DMS79 treated with DMSO at 0.1 percent for 48 hours (cell line): ENCODE results near the gene CXorf51A.
"Not testable (repeated sequence)": the region's sequence is repeated elsewhere in the genome, so short reads cannot be mapped to it uniquely, and the experiment has no call there.

Experiments
- DNase-seq: peaks from one replicate; lab custom pipeline; 2025; lab: John Stamatoyannopoulos, UW

Gene CXorf51A

GRCh38 chrX:146814644-146815043 is at the start of gene CXorf51A:
TSS of gene CXorf51A (minus strand) at chrX:146814744. CDS start at chrX:146814723, 21 bp downstream.
- DNase-seq: not testable (repeated sequence)

- DNase-seq: no peak
Observed at GRCh38 chrX:146863566-146863965, 49.0 kb upstream of the CXorf51A start.

DNA sequence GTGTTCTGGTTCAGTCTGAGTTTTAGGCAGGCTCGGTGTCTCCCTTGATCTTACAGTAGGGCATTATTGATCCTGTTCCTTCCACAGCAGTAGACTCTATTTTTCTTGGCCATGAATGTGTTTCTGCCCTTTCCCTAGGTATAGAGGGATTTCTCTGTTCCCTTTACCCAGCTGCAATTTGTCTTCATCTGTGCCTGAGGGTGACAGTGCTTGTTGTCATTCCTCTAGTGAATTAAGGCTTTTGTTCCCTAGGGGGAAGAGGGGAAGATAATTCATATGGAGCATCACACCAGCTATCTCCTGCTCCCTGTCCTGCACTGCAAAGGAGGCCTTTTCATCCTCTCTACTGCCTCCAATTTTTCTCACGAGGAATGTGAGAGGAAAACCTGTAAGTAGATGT is 39.7 kb upstream of the CXorf51A start:
- no peak for DNase-seq

DNA sequence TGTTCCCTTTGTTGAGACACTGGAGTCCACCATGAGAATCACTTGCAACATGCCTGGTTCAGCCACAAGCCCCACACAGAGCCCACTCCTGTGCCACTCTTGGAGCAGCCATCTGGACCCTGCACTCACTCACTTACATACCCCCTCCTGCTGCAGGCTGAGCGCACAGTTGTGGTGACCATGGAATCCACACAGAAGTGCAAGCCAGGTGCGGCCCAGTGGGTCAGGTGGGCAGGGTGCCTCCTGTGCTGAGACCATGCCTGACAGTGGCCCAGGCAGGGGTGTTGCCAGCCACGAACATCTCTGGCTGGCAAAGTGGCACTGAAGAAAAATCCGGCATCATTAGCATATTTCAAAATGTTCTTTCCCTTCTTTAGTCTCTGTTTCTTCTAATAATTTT is 17.4 kb upstream of the CXorf51A start:
- DNase-seq: no peak

- DNase-seq: not testable (repeated sequence)
Observed at GRCh38 chrX:146809471-146809870, 5.1 kb downstream of the CXorf51A start, which contains the start of gene CXorf51B. TSS of gene CXorf51B (plus strand) at chrX:146809771. CDS start at chrX:146809792, 21 bp downstream.
